K562 (cell line): Measurements from ENCODE around the gene HECA. TPM values are rescaled to one million over a fixed set of nuclear protein-coding genes. Genes with fewer than 3 reads are reported as not detected.
A peak's percentile ranks its signal among the peaks of the same experiment; 100 is the strongest.

Experiments
- ATAC-seq: fragments of 200-7000 bp; cut with Tn5 transposase; 3 replicates; pipeline ENCODE4 v1.9.1; 2020; ENCODE audit warnings: moderate library complexity
- BruUV-seq: library from RNA; stranded (reverse); fragments of 400-500 nt; replicated peaks from 2 replicates; lab custom pipeline; 2021; lab: Mats Ljungman, UMichigan
- CTCF ChIA-PET: fragments of 300-600 bp; formaldehyde crosslinking; extraction: SDS; loops from one replicate; lab custom pipeline; 2021; ENCODE audit warnings: low intra/inter-chr PET ratio; lab: Yijun Ruan, JAX
- POLR2A ChIA-PET: fragments of 300-600, 350-650 bp; sonication (Branson Sonifier 250); formaldehyde crosslinking; extraction: SDS; loops from one replicate; lab custom pipeline; 2021; ENCODE audit warnings: antibody characterized with exemption, inconsistent platforms; lab: Yijun Ruan, JAX
- DNase-seq, 4 experiments: peaks; one replicate each; pipeline versions ENCODE4 v3.0.0 to v3.0.0-alpha.2; 2011 to 2018; ENCODE audit warnings: low spot score in 3 of 4, mixed read lengths in 3 of 4; ENCODE audit errors: extremely low read depth in 1 of 4
- FAIRE-seq: peaks from 2 replicates; lab custom pipeline; 2011; peaks lifted over from hg19 to GRCh38; lab: Jason Lieb, UNC
- H2AFZ ChIP-seq: 2 replicates; pipeline ENCODE4 v1.6.0; 2011; ENCODE audit warnings: low read depth, low read length, control low read depth, inconsistent platforms
- H3K27ac ChIP-seq: fragments of 200-600 bp; 3 replicates; pipeline ENCODE4 v1.8.0; 2011; ENCODE audit warnings: low read depth, mild to moderate bottlenecking, control low read depth, inconsistent platforms, low read length, moderate library complexity, mixed read lengths; ENCODE audit errors: extremely low read depth
- H3K27me3 ChIP-seq, 2 experiments: fragments of 300-600 bp in 1 of 2; 2 replicates in 1 of 2; 3 replicates in 1 of 2; pipeline versions ENCODE4 v1.6.0 to v1.8.0; 2011; ENCODE audit warnings: inconsistent platforms in 2 of 2, low read length in 2 of 2, mild to moderate bottlenecking in 1 of 2, mixed read lengths in 1 of 2, moderate library complexity in 1 of 2; ENCODE audit not compliant: control insufficient read depth in 2 of 2, insufficient read depth in 2 of 2
- H3K36me3 ChIP-seq: fragments of 300-600 bp; 3 replicates; pipeline ENCODE4 v1.8.0; 2011; ENCODE audit warnings: mild to moderate bottlenecking, low read length, inconsistent platforms; ENCODE audit not compliant: control insufficient read depth, insufficient read depth
- H3K4me1 ChIP-seq, 2 experiments: fragments of 200-600 bp in 1 of 2; replicated peaks in 1 of 2; 2 replicates in 1 of 2; 3 replicates in 1 of 2; pipeline versions ENCODE4 v1.5.1 to v1.8.0; 2011; ENCODE audit warnings: inconsistent platforms in 2 of 2, low read length in 2 of 2, mild to moderate bottlenecking in 1 of 2, mixed read lengths in 1 of 2, moderate library complexity in 1 of 2; ENCODE audit not compliant: control insufficient read depth in 2 of 2, insufficient read depth in 2 of 2
- H3K4me2 ChIP-seq: 2 replicates; pipeline ENCODE4 v1.6.1; 2011; ENCODE audit warnings: low read length, control low read depth, inconsistent platforms, mixed read lengths; ENCODE audit not compliant: insufficient read depth
- H3K4me3 ChIP-seq: fragments of 200-600 bp; sonication (generic), shearing (Covaris generic); 2 replicates; pipeline ENCODE4 v1.5.1; 2016; ENCODE audit warnings: control low read depth, inconsistent platforms
- H3K79me2 ChIP-seq: fragments of 200-600 bp; 3 replicates; pipeline ENCODE4 v1.8.0; 2011; ENCODE audit warnings: low read length, inconsistent platforms; ENCODE audit not compliant: control insufficient read depth, insufficient read depth
- H3K9ac ChIP-seq, 2 experiments: 2 replicates each; pipeline versions ENCODE4 v1.6.0 to v1.6.1; 2011; ENCODE audit warnings: low read depth in 2 of 2, low read length in 2 of 2, control low read depth in 1 of 2, inconsistent platforms in 1 of 2, mild to moderate bottlenecking in 1 of 2, mixed read lengths in 1 of 2; ENCODE audit not compliant: insufficient read depth in 1 of 2
- H3K9me1 ChIP-seq: one replicate; pipeline ENCODE4 v1.6.0; 2011; ENCODE audit warnings: inconsistent platforms, mild to moderate bottlenecking, low read length, moderate library complexity; ENCODE audit not compliant: control insufficient read depth, insufficient read depth
- H3K9me3 ChIP-seq: replicated peaks from 2 replicates; pipeline ENCODE4 v1.5.1; 2011; ENCODE audit warnings: low read depth, low read length, inconsistent platforms; ENCODE audit not compliant: control insufficient read depth, insufficient read depth
- H4K20me1 ChIP-seq: replicated peaks from 2 replicates; pipeline ENCODE4 v1.6.1; 2011; ENCODE audit warnings: low read length, inconsistent platforms, mixed read lengths; ENCODE audit not compliant: control insufficient read depth, insufficient read depth
- ARID2 ChIP-seq: fragments of 450-650 bp; IDR thresholded peaks from 2 replicates; pipeline ENCODE4 v1.6.1; 2017; ENCODE audit warnings: antibody characterized with exemption, mild to moderate bottlenecking
- CREM ChIP-seq: IDR thresholded peaks from 2 replicates; pipeline ENCODE4 v1.6.1; 2014; ENCODE audit warnings: antibody characterized with exemption, low read depth
- RAD21 ChIP-seq, 2 experiments: fragments of 250-450 bp in 1 of 2; fragments of 450-650 bp in 1 of 2; sonication (Bioruptor Pico) in 1 of 2; formaldehyde crosslinking in 1 of 2; IDR thresholded peaks in 1 of 2; conservative IDR thresholded peaks in 1 of 2; 2 replicates each; pipeline versions ENCODE4 v1.4.0 to v1.8.0; 2020 to 2022; ENCODE audit warnings: mild to moderate bottlenecking in 2 of 2, moderate library complexity in 1 of 2
- RBM14 ChIP-seq: fragments of 200-400 bp; formaldehyde crosslinking; IDR thresholded peaks from 2 replicates; pipeline ENCODE4 v1.6.1; 2018; ENCODE audit warnings: low read depth, mild to moderate bottlenecking, low read length, moderate library complexity, borderline replicate concordance; ENCODE audit not compliant: insufficient read depth
- STAG1 ChIP-seq: sonication (generic); formaldehyde crosslinking; IDR thresholded peaks from 2 replicates; pipeline ENCODE4 v1.5.0; 2020; ENCODE audit warnings: missing genetic modification reagents, borderline replicate concordance
- U2AF2 ChIP-seq: fragments of 200-400 bp; formaldehyde crosslinking; optimal IDR thresholded peaks from 2 replicates; pipeline ENCODE3; 2017; ENCODE audit warnings: low read depth, mild to moderate bottlenecking, low read length
- ZNF766 ChIP-seq: fragments of 200-800 bp; sonication (Bioruptor generic); conservative IDR thresholded peaks from 2 replicates; pipeline ENCODE4 v1.6.1; 2016; ENCODE audit warnings: missing genetic modification characterization, missing compliant biosample characterization
- WGBS: fragments of 100-300 bp; shearing (Covaris generic); methylation state at CpG from one replicate; pipeline ENCODE4 v1.1.6; 2016; ENCODE audit warnings: low coverage, mixed read lengths; ENCODE audit not compliant: insufficient coverage; ENCODE audit errors: missing lambda C conversion rate; 5-methylcytosine and 5-hydroxymethylcytosine counted together
- in situ Hi-C: fragments of 300-500 bp; cut with MboI; formaldehyde crosslinking; loops from 4 replicates; pipeline ENCODE4 v1.15.0; 2018; ENCODE audit warnings: inconsistent platforms, mixed read lengths
- intact Hi-C: fragments of 100-400 bp; cut with micrococcal nuclease; formaldehyde crosslinking; loops from 2 replicates; pipeline ENCODE4 v1.14.2; 2022
- polyA plus RNA-seq, 8 experiments: library from polyadenylated mRNA; depleted of rRNA in 4 of 8; stranded (reverse) in 5 of 8; unstranded in 3 of 8; fragments of >200 nt; fragmentation: Nextera tagmentation in 2 of 8; fragmentation: Illumina TruSeq in 1 of 8; extraction: Ambion mirVana in 2 of 8; extraction: Trizol in 1 of 8; gene quantifications; 2 replicates each; pipeline versions ENCODE4 v1.2.1 to v1.2.3, GENCODE V29; 2011 to 2014; ENCODE audit warnings: inconsistent platforms in 1 of 8, missing spikeins in 1 of 8
- total RNA-seq, 7 experiments: library from RNA; depleted of rRNA in 6 of 7; stranded (reverse); fragments of >200 nt in 6 of 7; fragmentation: Illumina TruSeq in 2 of 7; extraction: Trizol in 2 of 7; gene quantifications; 2 replicates each; pipeline versions ENCODE4 v1.2.1 to v1.2.3, GENCODE V29; 2011 to 2021; ENCODE audit warnings: low replicate concordance in 1 of 7
- TF ChIP-seq, protein P1 (sequence below): fragments of 450-650 bp; IDR thresholded peaks from 2 replicates; pipeline ENCODE4 v1.6.1; 2016
- TF ChIP-seq, protein P2 (sequence below), 2 experiments: fragments of 450-650 bp; formaldehyde crosslinking in 1 of 2; IDR thresholded peaks; 2 replicates each; pipeline versions ENCODE4 v1.4.0 to v1.6.1; 2014 to 2020; ENCODE audit warnings: mild to moderate bottlenecking in 2 of 2, borderline replicate concordance in 1 of 2, low read depth in 1 of 2
- TF ChIP-seq, protein P3 (sequence below), 3 experiments: IDR thresholded peaks in 2 of 3; conservative IDR thresholded peaks in 1 of 3; 2 replicates each; pipeline ENCODE4 v1.5.1; 2011 to 2012; ENCODE audit warnings: low read length in 3 of 3, mild to moderate bottlenecking in 3 of 3, control low read depth in 2 of 3, improper control_type of control experiment in 1 of 3, inconsistent platforms in 1 of 3, low read depth in 1 of 3, mixed read lengths in 1 of 3, moderate library complexity in 1 of 3; ENCODE audit not compliant: insufficient read depth in 2 of 3

Gene HECA
- total and polyA plus RNA-seq, 9 of the 15 experiments (the other 6 are each of a cell fraction or from before 2014, with no cell fraction given), result 0.31 to 2.3 (median 1.1) TPM

DNA sequence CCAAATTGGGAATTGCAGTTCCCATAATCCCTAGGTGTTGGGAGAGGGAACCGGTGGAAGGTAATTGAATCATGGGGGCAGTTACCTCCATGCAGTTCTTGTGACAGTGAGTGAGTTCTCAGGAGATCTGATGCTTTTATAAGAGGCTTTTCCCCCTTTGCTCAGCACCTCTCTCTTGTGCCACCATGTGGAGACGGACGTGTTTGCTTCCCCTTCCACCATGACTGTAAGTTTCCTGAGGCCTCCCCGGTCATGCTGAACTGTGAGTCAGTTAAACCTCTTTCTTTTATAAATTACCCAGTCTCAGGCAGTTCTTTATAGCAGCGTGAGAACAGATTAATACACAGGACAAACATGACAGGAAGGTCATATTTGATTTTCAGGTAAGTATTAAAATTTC lies 25.3 kb upstream of the HECA start:
- ChIA-PET POLR2A (no interaction called here), CTCF (interaction anchor here (0.6 kb wide), 1 partner anchor 541 kb away, joined by 4 read pairs; no protein-coding TSS in a partner anchor)
- Histone ChIP-seq H3K9ac (no peak overlapping the region), H3K9me1 (no peaks in the 10 kb centered on the region), H3K36me3 (no peaks in the 10 kb centered on the region), H4K20me1 (no peaks in the 10 kb centered on the region), H3K27ac (no peak overlapping the region), H3K4me3 (no peak overlapping the region), H3K4me1 (no peaks in the 10 kb centered on the region), H3K9me3 (no peaks in the 10 kb centered on the region), H2AFZ (no peak overlapping the region), H3K27me3 (peaks cover 0 to 4% of the 10 kb centered on the region in 2 experiments; a peak in 1 of 5 replicates), H3K79me2 (no peaks in the 10 kb centered on the region), H3K4me2 (no peak overlapping the region)
- BruUV-seq, result no TSS peak
- in situ Hi-C loops (loop anchor here (10.0 kb wide), 1 partner anchor 295 kb away; no protein-coding TSS in a partner anchor), intact Hi-C loops (loop anchor here (1.0 kb wide), 1 partner anchor 293 kb away; no protein-coding TSS in a partner anchor)
- ATAC-seq, result peak; percentile 83
- FAIRE-seq, result peak; percentile 58
- peak in 1 of 4 experiments; percentile 49 for DNase-seq
- WGBS, result 0% methylated on average over 5 of the region's 5 CpGs
- TF ChIP-seq ARID2 (0 out of 2 replicates have a peak, but pooled peaks have one; percentile 6), RAD21 (CRISPR knock-in tag; conservative IDR thresholded peaks at IDR 0.05 in 1 of 2, IDR thresholded peaks at IDR 0.05 in 1 of 2) (peak; percentile 20 to 67; a peak in 3 of 4 replicates), RBM14 (no peak), ZNF766 (CRISPR knock-in tag) (peak; percentile 50; the same call in 1 of the 2 replicates), U2AF2 (no peak), STAG1 (CRISPR knock-in tag) (peak; percentile 30; the same call in 1 of the 2 replicates), CREM (no peak)
- TF ChIP-seq, protein P1, sequence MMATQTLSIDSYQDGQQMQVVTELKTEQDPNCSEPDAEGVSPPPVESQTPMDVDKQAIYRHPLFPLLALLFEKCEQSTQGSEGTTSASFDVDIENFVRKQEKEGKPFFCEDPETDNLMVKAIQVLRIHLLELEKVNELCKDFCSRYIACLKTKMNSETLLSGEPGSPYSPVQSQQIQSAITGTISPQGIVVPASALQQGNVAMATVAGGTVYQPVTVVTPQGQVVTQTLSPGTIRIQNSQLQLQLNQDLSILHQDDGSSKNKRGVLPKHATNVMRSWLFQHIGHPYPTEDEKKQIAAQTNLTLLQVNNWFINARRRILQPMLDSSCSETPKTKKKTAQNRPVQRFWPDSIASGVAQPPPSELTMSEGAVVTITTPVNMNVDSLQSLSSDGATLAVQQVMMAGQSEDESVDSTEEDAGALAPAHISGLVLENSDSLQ, result no peak
- TF ChIP-seq, protein P2, sequence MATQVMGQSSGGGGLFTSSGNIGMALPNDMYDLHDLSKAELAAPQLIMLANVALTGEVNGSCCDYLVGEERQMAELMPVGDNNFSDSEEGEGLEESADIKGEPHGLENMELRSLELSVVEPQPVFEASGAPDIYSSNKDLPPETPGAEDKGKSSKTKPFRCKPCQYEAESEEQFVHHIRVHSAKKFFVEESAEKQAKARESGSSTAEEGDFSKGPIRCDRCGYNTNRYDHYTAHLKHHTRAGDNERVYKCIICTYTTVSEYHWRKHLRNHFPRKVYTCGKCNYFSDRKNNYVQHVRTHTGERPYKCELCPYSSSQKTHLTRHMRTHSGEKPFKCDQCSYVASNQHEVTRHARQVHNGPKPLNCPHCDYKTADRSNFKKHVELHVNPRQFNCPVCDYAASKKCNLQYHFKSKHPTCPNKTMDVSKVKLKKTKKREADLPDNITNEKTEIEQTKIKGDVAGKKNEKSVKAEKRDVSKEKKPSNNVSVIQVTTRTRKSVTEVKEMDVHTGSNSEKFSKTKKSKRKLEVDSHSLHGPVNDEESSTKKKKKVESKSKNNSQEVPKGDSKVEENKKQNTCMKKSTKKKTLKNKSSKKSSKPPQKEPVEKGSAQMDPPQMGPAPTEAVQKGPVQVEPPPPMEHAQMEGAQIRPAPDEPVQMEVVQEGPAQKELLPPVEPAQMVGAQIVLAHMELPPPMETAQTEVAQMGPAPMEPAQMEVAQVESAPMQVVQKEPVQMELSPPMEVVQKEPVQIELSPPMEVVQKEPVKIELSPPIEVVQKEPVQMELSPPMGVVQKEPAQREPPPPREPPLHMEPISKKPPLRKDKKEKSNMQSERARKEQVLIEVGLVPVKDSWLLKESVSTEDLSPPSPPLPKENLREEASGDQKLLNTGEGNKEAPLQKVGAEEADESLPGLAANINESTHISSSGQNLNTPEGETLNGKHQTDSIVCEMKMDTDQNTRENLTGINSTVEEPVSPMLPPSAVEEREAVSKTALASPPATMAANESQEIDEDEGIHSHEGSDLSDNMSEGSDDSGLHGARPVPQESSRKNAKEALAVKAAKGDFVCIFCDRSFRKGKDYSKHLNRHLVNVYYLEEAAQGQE (IDR thresholded peaks at IDR 0.05; ENCODE audit: borderline replicate concordance), result peak; percentile 12; the same call in 1 of the 2 replicates
- TF ChIP-seq, protein P2 (CRISPR knock-in tag; IDR thresholded peaks at IDR 0.05; ENCODE audit: low read depth), result no peak
- TF ChIP-seq, protein P3, sequence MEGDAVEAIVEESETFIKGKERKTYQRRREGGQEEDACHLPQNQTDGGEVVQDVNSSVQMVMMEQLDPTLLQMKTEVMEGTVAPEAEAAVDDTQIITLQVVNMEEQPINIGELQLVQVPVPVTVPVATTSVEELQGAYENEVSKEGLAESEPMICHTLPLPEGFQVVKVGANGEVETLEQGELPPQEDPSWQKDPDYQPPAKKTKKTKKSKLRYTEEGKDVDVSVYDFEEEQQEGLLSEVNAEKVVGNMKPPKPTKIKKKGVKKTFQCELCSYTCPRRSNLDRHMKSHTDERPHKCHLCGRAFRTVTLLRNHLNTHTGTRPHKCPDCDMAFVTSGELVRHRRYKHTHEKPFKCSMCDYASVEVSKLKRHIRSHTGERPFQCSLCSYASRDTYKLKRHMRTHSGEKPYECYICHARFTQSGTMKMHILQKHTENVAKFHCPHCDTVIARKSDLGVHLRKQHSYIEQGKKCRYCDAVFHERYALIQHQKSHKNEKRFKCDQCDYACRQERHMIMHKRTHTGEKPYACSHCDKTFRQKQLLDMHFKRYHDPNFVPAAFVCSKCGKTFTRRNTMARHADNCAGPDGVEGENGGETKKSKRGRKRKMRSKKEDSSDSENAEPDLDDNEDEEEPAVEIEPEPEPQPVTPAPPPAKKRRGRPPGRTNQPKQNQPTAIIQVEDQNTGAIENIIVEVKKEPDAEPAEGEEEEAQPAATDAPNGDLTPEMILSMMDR (IDR thresholded peaks at IDR 0.05 in 2 of 3, conservative IDR thresholded peaks at IDR 0.05 in 1 of 3; ENCODE audit: insufficient read depth in 2 of 3, low read depth in 1 of 3, low read length in 3 of 3), result peak; percentile 38 to 43 (median 41); a peak in 5 of 6 replicates
